ENCODE results near the gene ARVCF. TPM values are rescaled to one million over a fixed set of nuclear protein-coding genes. Genes with fewer than 3 reads are reported as not detected.

The ARVCF gene
- total RNA-seq, 1 experiment from 2014 or later: 12.0 TPM

GRCh38 chr22:20012741-20013331 lies 3.8 kb downstream of the ARVCF start:
- intact Hi-C loops (cut with micrococcal nuclease; ENCODE audit: unreplicated experiment): no loop called here
- no peaks in the 10 kb centered on the region for H3K36me3 Mint-ChIP-seq (ENCODE audit: insufficient read depth, unreplicated experiment)
- CTCF ChIA-PET: interaction anchor here (1.0 to 2.2 kb wide), 4 partner anchors 12 to 59 kb away, joined by 4 to 17 read pairs (median 4); no protein-coding TSS in a partner anchor

GRCh38 chr22:20011993-20012740 lies 4.5 kb downstream of the ARVCF start:
- Histone ChIP-seq H3K4me1 (peaks cover 5% of the 10 kb centered on the region), H3K36me3 (ENCODE audit: control insufficient read depth, insufficient read depth, low read length) (no peaks in the 10 kb centered on the region), H3K4me3 (ENCODE audit: low read depth, low read length) (no peak overlapping the region), H3K27me3 (replicated peaks; ENCODE audit: control insufficient read depth, insufficient read depth, low read length) (no peaks in the 10 kb centered on the region), H3K9me3 (no peaks in the 10 kb centered on the region)
- intact Hi-C loops (cut with micrococcal nuclease; ENCODE audit: unreplicated experiment): no loop called here
- Mint-ChIP-seq H3K4me1 (ENCODE audit: low read depth, unreplicated experiment) (no peaks in the 10 kb centered on the region), H3K4me3 (ENCODE audit: unreplicated experiment) (no peak overlapping the region), H3K9me3 (ENCODE audit: unreplicated experiment) (no peaks in the 10 kb centered on the region), H3K27ac (ENCODE audit: unreplicated experiment) (no peak overlapping the region), H3K36me3 (ENCODE audit: insufficient read depth, unreplicated experiment) (no peaks in the 10 kb centered on the region), H3K27me3 (ENCODE audit: insufficient read depth, unreplicated experiment) (no peaks in the 10 kb centered on the region)
- ChIA-PET POLR2A (no interaction called here), CTCF (interaction anchor here (2.2 kb wide), 1 partner anchor 41 kb away, joined by 17 read pairs; no protein-coding TSS in a partner anchor)
- TF ChIP-seq, protein P1, sequence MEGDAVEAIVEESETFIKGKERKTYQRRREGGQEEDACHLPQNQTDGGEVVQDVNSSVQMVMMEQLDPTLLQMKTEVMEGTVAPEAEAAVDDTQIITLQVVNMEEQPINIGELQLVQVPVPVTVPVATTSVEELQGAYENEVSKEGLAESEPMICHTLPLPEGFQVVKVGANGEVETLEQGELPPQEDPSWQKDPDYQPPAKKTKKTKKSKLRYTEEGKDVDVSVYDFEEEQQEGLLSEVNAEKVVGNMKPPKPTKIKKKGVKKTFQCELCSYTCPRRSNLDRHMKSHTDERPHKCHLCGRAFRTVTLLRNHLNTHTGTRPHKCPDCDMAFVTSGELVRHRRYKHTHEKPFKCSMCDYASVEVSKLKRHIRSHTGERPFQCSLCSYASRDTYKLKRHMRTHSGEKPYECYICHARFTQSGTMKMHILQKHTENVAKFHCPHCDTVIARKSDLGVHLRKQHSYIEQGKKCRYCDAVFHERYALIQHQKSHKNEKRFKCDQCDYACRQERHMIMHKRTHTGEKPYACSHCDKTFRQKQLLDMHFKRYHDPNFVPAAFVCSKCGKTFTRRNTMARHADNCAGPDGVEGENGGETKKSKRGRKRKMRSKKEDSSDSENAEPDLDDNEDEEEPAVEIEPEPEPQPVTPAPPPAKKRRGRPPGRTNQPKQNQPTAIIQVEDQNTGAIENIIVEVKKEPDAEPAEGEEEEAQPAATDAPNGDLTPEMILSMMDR (IDR thresholded peaks at IDR 0.05; ENCODE audit: insufficient read depth in 1 of 2, low read depth in 1 of 2, low read length in 1 of 2, severe bottlenecking in 1 of 2, unreplicated experiment in 1 of 2): no peak
- DNase-seq: no peak
- BruUV-seq (replicated peaks): no TSS peak

More at GRCh38 chr22:20012741-20013331, 3.8 kb downstream of the ARVCF start:
- Histone ChIP-seq H3K27me3 (replicated peaks; ENCODE audit: control insufficient read depth, insufficient read depth, low read length) (no peaks in the 10 kb centered on the region), H3K4me1 (peaks cover 11% of the 10 kb centered on the region), H3K9me3 (no peaks in the 10 kb centered on the region), H3K36me3 (ENCODE audit: control insufficient read depth, insufficient read depth, low read length) (no peaks in the 10 kb centered on the region), H3K4me3 (ENCODE audit: low read depth, low read length) (no peak overlapping the region)
- no peaks in the 10 kb centered on the region for H3K4me1 Mint-ChIP-seq (ENCODE audit: low read depth, unreplicated experiment)
- H3K27ac Mint-ChIP-seq (ENCODE audit: unreplicated experiment): no peak overlapping the region
- no TSS peak for BruUV-seq (replicated peaks)
- TF ChIP-seq, protein P1 (IDR thresholded peaks at IDR 0.05; ENCODE audit: insufficient read depth in 1 of 2, low read depth in 1 of 2, low read length in 1 of 2, severe bottlenecking in 1 of 2, unreplicated experiment in 1 of 2): no peak
- no peaks in the 10 kb centered on the region for H3K9me3 Mint-ChIP-seq (ENCODE audit: unreplicated experiment)
- H3K27me3 Mint-ChIP-seq (ENCODE audit: insufficient read depth, unreplicated experiment): no peaks in the 10 kb centered on the region
- POLR2A ChIA-PET: no interaction called here
- H3K4me3 Mint-ChIP-seq (ENCODE audit: unreplicated experiment): no peak overlapping the region
- no peak for DNase-seq

GRCh38 chr22:20011123-20011992 lies 5.3 kb downstream of the ARVCF start:
- ChIA-PET POLR2A (no interaction called here), CTCF (no interaction called here)
- Mint-ChIP-seq H3K4me3 (ENCODE audit: unreplicated experiment) (no peak overlapping the region), H3K36me3 (ENCODE audit: insufficient read depth, unreplicated experiment) (no peaks in the 10 kb centered on the region), H3K27me3 (ENCODE audit: insufficient read depth, unreplicated experiment) (no peaks in the 10 kb centered on the region), H3K4me1 (ENCODE audit: low read depth, unreplicated experiment) (no peaks in the 10 kb centered on the region), H3K9me3 (ENCODE audit: unreplicated experiment) (no peaks in the 10 kb centered on the region), H3K27ac (ENCODE audit: unreplicated experiment) (no peak overlapping the region)
- H3K4me1 ChIP-seq: peaks cover 4% of the 10 kb centered on the region; the same call in 1 of the 2 replicates
- no TSS peak for BruUV-seq (replicated peaks)
- intact Hi-C loops (cut with micrococcal nuclease; ENCODE audit: unreplicated experiment): no loop called here
- H3K27me3 ChIP-seq (replicated peaks; ENCODE audit: control insufficient read depth, insufficient read depth, low read length): no peaks in the 10 kb centered on the region
- no peak overlapping the region for H3K4me3 ChIP-seq (ENCODE audit: low read depth, low read length)
- TF ChIP-seq, protein P1 (IDR thresholded peaks at IDR 0.05; ENCODE audit: insufficient read depth in 1 of 2, low read depth in 1 of 2, low read length in 1 of 2, severe bottlenecking in 1 of 2, unreplicated experiment in 1 of 2): no peak
- H3K36me3 ChIP-seq (ENCODE audit: control insufficient read depth, insufficient read depth, low read length): no peaks in the 10 kb centered on the region
- DNase-seq: no peak
- no peaks in the 10 kb centered on the region for H3K9me3 ChIP-seq

Measured in Caco-2 (cell line).